ENCODE results near the gene TXNIP.
"Not testable (repeated sequence)": the region's sequence is repeated elsewhere in the genome, so short reads cannot be mapped to it uniquely, and the experiment has no call there.

Gene TXNIP, protein sequence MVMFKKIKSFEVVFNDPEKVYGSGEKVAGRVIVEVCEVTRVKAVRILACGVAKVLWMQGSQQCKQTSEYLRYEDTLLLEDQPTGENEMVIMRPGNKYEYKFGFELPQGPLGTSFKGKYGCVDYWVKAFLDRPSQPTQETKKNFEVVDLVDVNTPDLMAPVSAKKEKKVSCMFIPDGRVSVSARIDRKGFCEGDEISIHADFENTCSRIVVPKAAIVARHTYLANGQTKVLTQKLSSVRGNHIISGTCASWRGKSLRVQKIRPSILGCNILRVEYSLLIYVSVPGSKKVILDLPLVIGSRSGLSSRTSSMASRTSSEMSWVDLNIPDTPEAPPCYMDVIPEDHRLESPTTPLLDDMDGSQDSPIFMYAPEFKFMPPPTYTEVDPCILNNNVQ

DNA sequence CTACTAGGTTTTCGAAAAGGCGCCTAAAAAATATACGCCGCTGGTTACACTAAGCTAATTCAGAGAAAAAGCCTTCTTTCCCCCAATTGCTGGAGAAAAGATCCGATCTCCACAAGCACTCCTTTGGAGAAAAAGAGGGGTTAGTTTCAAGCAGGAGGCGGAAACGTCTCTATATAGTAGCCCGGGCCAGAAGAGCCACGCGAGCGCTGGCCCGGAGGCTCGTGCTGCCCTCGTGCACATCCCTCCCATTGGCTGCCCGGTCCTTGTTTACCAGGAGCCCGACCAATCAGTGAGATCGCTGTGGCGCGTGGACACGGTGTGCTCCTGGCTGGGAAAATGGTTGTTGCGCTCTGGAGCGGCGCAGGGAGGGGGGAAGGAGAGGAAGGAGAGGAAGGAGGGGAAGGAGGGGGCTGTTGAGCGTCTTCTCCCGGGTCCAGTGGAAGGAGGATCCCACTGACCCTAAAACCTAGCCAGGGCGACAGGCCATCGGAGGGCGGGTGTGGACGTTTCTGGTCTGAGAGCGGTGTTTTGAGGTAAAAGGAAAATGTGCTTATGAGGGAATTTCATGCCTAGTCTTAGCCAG lies at the start of gene TXNIP:
Gene TXNIP, minus strand, starts transcription at position 147 of the 583 bp plus-strand sequence. CDS start 313 bp downstream, outside the sequence.
- peak; percentile 96 to 98 for DNase-seq

DNA sequence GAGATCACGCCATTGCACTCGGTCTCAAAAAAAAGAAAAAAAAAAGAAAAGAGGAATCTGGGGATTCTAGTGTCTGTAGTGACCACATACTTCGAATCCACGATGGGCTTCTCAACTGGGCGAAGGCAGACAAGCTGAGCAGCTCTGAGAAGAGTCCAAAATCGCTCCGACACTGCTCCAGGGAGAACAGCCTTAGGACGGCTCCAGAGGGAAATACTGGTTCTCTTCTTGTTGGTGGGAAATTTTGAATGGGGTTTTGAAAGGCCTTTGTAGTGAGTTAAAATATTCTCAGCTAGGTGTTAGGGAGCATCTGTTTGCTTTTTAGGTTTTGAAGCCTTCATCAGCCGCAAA lies 43.4 kb upstream of the TXNIP start:
- DNase-seq, result no peak

DNA sequence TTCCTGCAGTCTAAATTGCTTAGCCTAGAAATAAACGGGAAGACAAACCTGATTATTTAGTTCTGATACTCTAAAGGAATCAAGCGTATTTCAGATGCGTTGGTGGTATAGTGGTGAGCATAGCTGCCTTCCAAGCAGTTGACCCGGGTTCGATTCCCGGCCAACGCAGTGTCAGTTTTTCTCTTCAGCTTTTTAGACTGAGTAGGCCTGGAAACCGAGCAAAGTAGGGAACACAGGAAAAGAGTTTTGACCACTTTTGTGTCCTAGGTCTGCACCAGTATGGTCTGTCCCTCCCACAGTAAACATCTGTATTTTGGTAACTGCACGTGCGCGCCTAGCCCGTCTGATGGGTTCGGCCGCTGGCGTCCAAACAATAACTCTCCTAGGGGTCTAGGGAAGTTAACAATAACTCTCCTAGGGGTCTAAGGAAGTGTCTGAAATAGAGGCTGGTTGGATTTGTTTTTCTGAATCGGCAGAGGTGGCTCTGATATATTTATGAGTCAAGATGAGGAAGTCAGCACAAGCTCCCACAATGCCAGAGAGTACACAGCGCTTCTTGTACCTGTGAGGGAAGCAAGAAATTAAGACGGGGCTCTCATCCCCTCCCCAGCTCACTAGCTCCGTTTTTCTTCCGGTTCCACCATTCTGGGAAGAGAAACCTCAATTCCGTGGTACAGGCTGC lies 40.7 kb upstream of the TXNIP start:
- DNase-seq, result peak; percentile 58 to 85

DNA sequence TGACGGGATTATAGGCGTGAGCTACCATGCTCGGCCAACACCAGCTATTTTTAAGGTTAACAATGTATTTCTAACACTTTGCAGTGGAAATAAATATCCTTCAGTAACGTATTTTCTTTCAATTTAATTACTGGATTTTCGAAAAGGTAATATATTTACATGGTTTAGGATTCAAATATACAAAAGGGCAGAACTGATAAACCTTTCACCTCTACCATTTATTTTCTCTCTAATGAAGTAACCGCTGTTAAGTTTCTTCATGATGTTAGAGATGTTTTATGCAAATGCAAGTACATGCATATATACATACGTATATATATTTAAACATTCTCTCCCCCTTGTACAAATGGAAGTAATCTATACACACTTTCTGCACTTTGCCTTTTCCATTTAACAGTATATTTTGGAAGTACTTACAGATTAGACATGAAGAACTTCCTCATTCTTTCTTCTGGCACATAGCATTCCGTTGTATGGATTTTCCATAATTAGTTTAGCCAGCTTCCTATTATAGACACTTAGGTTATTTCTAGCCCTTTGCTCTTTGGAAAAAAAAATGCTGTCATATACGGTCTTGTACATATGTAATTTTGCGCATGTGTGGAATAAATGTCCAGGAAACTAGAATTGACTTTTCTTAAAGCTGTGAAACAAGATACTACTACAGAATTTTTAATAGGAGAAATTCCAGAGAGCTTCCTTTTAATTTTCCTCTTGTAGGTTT lies 40.0 kb upstream of the TXNIP start:
- DNase-seq, result no peak

DNA sequence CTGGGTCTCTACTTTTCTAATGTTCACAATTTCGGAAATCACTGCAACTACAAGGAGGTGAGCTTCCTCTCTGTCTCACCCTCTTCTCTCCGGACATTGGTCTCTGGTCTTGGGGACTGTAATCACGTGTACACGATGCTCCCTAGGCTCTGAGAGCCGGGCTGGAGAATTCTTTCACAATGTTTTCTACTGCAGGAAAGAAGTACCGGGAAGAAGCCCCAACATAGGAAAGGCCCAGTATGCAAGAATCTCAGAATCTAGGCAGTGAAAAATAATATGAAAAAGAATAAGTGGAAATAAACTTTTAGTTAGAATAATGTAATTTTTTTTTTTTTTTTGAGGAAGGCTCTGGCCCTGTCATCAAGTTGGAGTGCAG lies 38.7 kb upstream of the TXNIP start:
- DNase-seq, result peak; percentile 11 to 35

DNA sequence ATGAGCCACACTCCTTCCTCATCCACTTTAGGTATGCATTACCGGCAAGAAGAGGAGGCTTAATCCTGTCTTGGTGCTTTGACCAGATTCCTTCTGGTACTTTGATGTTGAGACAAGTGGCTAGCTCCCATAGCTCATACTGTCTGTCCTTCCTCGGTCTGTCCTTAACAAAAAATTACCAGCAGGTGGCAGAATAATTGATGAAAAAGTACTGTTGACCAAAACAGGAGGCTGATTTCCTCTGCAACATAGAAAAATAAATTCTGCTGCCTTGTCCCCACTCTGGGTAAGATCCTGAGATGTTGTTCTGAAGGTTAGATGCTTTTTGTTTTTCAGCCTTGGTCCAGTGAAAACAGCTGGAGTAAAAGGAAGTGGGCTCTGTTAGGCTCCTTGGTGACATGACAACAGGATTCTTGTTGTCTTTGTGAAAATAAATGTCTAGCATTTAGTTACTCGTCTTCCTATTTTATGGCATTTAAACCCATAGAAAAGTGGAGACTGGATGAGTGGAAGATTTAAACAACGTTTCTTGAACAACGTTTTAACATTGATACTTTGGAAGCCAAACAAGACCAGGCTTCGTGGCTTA lies 36.3 kb upstream of the TXNIP start:
- peak in 1 of 2 experiments; percentile 56 for DNase-seq

DNA sequence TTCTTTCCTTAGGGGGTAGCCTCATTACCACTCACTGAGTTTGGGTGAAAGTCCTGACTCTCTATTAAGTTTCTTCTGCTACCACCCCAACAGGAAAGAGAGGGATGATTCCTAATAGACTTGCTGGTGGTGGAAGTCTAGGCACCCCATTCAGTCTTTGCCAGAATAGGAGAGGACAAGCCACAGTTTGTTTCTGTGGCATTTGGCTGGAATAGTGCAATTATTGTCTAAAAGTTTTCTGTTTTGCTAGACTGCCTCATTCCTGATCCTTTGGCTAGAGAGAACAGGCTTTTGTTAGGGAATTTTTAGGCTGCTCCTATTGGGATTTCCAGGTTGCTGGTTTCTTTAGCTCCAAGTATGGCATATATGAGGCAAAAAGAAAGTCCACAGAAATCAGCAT lies 35.1 kb upstream of the TXNIP start:
- DNase-seq, result no peak

DNA sequence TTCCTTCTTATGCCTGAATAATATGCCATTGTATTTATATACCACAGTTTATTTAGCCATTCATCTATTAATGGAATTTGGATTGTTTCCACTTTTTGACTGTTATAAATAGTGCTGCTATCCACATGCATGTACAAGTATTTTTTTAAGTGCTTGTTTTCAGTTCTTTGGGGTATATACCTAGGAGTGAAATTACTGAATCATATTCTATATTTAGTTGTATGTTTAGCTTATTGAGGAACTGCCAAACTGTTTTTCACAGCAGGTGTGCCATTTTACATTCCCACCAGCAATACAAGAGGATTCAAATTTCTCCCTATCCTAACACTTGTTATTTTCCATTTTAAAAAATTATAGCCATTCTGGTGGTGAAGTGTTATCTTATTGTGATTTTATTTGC lies 32.7 kb upstream of the TXNIP start:
- no peak for DNase-seq

DNA sequence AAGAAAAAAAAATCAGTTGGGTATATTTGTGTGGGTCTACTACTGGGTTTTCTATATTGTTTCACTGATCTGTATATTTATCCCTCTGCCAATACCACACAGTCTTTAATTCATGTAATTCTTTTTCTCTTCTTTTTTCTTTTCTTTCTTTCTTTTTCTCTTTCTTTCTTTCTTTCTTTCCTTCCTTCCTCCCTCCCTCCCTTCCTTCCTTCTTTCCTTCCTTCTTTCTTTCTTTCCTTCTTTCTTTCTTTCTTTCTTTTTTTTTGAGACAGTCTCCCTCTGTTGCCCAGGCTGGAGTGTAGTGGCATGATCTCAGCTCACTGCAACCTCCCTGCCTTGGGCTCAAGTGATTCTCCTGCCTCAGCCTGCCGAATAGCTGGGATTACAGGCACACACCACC lies 30.3 kb upstream of the TXNIP start:
- not testable (repeated sequence) for DNase-seq

DNA sequence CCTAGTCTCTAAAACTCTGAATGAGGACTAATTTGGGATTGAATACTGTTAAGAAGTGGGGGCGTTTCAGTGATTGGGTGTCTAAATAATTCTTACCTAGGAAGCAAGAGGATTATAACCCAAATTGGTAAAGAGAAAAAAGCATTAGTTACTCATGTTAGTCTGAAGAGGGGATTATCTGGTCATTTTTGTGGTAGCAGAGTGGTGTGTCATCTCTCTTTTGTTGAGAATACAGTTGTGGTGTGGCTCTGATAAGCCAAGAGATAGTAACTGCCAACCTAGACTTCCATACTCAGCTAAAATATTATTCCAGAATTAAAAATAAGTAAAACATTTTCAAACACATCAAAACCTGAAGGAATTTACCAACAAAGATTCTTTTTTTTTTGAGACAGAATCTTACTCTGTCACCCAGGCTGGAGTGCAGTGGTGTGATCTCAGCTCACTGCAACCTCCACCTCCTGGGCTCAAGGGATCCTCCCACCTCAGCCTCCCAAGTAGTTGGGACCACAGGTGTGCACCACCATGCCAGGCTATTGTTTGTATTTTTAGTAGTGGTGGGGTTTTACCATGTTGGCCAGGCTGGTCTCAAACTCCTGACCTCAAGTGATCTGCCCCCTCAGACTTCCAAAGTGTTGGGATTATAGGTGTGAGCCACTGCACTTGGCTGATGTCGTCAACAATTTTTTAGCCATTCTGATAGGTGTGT lies 29.6 kb upstream of the TXNIP start:
- DNase-seq, result not testable (repeated sequence)

DNA sequence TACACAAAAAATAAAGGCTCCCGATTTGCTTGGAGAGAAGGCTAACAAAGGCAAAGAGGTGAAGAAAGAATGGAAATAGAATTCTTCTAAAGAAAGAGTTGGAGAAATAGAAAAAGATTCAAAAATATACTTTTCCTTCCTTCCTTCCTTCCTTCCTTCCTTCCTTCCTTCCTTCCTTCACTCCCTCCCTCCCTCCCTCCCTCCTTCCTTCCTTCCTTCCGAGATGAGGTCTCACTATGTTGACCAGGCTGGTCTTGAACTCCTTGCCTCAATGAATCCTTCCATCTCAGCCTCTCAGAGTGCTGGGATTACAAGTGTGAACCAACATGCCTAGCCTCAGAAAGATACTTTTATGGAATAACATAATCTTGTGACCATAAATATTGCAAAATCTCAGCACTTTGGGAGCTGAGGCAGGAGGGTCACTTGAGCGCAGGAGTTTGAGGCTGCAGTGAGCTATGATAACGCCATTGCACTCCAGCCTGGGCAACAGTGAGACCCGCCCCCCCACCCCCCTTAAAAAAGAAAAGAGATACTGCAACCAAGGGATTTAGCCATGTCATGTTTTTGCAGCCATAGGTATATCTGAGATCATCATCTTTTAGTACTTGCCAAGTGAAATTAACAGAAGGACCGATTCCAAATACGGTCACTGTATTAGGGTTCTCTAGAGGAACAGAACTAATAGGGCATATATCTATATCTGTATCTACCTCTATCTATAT lies 26.2 kb upstream of the TXNIP start:
- DNase-seq, result no peak

DNA sequence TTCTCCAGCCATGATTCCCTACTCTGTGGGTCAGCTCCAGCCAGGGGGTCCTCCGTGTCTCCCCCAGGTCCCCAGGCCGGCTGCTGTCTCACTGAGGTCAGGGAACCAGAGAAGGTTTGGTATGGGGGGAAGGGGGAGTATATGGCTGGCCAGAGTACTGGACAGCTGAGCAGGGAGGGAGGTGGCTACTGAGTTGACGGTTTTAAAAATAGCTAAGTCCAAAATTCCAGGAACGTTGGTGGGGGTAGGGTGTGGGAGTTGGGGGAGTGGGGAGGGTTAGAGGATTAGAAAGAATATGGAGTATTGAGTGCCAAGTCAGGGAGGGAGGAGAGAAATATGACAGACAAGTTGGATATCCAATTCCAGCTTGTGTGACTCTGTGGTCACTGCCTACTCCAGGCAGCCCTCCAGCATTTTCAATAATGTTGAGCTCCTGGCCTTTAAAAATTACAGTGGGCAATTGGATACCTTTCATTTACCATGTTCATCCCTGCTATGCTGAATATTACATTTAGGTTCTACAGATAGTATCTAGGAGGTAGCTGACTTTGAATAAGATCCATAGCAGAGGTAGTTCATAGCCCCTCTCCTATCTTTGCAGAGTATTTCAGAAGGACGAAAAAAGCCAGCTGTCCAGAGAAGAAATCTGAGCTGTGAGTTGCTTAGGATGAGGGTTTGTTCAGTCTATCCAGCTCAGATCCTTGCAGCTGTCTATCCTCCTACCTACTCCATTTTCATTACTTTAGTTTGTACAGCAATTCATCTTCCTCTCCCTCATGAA lies 25.4 kb upstream of the TXNIP start, which contains the start of gene HJV:
Gene HJV, minus strand, starts transcription at position 114 of the 781 bp plus-strand sequence. CDS start 1,504 bp downstream, outside the sequence.
- DNase-seq, result no peak

DNA sequence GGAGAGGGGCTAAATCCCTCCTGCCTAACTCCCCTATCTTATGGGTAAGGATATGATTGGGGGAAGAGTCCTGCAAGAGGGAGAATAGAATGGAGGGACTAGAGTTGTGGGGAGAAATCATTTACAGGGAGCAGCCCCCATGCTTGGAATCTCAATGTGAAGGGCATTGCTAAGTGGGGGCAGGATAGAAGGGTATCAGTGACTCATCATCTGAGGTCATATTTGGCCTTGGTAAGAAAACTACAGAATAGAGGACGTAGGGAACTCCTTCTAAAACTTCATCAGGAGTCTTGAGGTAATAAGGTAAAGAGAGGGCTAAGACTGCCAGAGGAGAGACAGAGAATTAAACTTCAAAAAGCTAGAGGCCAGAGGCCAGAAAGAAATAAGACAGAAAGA lies 24.7 kb upstream of the TXNIP start:
- no peak for DNase-seq

DNA sequence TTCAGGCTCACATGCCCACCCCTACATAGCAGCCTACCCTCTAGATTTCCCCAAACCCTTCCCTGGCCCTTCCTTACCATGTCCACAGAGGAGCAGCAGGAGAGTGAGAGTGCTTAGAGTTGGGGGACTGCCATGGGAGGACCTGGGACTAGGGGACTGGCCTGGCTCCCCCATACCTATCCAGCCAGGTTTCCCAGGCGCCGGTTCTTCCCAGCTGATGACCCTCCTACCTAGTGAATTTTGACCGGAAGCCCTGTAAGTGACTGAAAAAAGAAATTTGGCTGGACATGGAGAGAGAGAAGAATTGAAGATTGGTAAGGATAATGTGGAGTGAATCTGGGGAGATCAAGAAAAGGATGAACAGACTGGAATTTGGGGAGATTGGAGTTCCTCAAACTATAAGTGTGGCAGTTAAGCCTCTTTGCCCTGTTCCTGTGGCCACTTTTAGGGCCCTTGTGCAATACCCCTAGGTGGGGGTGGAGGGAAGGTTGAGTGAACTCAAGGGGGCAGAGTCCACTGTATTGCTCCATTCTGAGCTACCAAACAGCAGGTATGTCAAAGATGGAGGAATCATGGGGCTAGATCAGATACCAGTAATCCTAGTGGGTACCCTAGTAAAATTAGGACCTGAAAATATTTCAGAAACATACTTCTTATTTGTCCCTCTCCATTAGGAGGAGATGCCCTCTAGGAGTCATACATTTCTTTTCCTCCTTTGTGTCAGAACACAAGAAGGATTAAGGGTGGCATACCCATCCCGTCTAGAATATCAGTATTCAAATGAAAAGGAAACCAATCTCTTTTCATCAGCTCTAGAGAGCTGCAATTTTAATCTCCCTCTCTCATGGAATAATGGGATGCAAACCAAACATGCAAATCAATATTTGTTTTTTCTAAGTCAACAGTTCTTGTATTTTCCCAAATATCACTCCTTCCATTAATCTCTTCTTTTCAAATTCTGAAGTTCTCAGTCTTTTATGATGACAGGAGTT lies 24.0 kb upstream of the TXNIP start:
- DNase-seq, result no peak

DNA sequence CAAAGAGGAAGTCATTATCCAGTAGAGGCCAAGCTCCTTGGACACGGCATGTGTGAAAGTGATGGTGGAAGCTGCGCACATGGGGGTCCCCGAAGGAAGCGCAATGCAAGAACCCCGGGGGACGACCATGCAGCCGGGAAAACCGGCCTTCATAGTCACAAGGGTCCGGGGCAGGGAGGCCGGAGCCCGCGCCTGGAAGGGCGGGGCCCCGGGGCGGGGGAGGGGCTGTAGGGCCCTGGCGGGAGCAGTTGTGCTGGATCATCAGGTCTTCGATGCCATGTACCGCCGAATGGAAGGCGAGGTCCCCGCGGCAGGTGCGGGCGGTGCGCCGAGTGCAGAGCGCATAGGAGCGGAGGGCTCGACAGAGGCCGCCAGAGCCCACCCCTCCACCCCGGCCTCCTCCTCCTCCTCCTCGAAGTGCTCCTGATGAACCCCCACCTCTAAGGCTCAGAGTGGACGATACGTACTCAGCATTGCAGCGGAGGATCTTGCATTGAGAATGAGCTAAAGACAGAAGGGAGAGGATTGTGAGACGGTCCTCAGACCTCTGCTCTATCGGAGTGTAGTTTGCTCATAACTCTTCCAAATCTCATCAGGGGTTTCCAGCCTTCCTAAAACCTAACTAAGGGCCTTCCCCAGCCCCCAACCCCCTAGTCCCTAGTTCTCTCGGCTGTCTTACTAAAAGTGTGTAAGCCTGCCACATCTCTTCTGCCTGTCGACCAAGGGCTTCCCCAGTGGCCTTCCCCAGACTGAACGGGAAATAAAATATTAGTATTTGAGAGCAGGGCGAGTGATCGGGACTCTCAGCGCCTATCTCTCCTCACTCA lies 23.1 kb upstream of the TXNIP start:
- DNase-seq, result no peak

DNA sequence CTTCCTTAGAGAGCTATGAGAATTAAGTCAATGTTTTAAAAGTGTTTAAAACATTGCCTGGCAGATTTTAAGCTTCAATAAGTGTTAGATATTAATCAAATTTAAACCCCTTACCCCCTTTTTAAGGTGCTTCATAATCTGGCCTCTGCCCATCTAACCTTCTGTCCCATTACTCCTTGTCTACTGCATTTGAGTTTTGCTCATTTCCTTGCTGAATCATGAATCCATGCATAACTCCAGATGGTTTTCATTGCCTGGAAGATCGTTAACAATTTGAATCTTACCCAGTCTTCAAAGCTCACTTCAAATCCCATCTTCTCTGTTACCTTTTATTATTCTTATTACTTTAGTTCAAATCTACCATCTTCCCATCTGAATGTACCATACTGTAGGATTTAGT lies 20.5 kb upstream of the TXNIP start:
- DNase-seq, result no peak

DNA sequence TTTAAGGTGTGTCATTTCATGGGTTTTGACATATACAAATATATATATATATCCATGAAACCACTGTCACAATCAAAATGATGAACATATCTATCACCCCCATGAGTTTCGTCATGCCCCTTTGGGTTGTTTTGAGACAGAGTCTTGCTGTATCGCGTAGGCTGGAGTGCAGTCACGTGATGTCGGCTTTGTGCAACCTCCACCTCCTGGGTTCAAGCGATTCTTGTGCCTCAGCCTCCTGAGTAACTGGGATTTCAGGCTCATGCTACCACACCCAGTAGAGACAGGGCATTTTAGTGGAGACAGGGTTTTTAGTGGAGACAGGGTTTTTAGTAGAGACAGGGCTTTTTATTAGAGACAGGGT lies 17.2 kb upstream of the TXNIP start:
- no peak for DNase-seq

DNA sequence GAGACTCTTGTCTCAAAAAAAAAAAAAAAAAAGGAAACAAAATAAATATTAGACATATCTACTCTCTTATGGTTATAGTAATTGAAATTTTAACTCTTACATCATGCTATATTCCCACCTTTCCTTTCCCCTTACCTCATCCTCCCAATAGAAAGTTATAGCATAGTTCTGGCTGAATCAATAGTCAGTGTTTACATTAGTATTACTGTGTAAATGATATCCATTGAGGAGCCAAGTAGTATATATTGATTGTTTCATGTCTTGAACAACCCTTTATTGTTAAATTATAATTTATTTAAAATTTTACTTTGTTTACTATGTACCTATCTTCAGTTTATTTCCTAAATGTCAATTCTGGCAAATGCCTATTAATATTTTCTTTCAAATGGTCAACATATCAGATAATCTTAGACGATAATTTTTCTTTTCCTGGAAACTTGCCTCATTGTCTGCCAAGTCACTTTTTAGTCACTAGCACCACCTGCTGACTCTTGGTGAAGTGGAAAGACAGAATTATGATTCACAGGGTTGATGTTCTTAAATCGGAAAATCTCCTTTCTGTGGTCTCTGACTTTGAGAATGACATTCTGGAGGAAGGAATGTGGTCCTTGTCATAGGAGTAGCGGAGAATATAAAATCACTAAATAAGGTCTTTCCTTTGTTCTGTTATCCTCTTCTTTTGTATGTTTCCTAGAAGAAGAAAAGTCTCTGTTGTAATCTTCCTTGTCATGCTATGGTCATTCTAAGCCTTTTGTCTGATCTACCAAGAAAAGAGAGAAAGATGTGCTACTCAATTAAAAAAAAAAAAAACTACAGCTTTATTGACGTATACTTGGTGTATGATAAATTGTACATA lies 16.6 kb upstream of the TXNIP start:
- DNase-seq, result peak; percentile 11 to 57
